HepG2 (cell line): Measurements from ENCODE around the gene NDUFB10. TPM values are rescaled to one million over a fixed set of nuclear protein-coding genes. Genes with fewer than 3 reads are reported as not detected.

Source experiments
- ATAC-seq: fragments of 200-7000 bp; cut with Tn5 transposase; 3 replicates; pipeline ENCODE4 v1.9.1; 2020; ENCODE audit warnings: mild to moderate bottlenecking, moderate library complexity
- BruUV-seq: library from RNA; stranded (reverse); fragments of 400-500 nt; replicated peaks from 2 replicates; lab custom pipeline; 2021; lab: Mats Ljungman, UMichigan
- CTCF ChIA-PET: fragments of 300-600 bp; formaldehyde crosslinking; extraction: SDS; loops from one replicate; lab custom pipeline; 2021; ENCODE audit warnings: low total read pairs, inconsistent platforms, low intra/inter-chr PET ratio; lab: Yijun Ruan, JAX
- POLR2A ChIA-PET: fragments of 350-600 bp; sonication (Branson Sonifier 250); formaldehyde crosslinking; loops from one replicate; lab custom pipeline; 2020; ENCODE audit warnings: antibody characterized with exemption, inconsistent platforms; lab: Yijun Ruan, JAX
- DNase-seq: peaks from one replicate; pipeline ENCODE4 v3.0.0-alpha.2; 2015; ENCODE audit warnings: low spot score
- FAIRE-seq: peaks from 3 replicates; lab custom pipeline; 2011; peaks lifted over from hg19 to GRCh38; lab: Jason Lieb, UNC
- H2AFZ ChIP-seq: one replicate; pipeline ENCODE4 v1.6.1; 2011; ENCODE audit warnings: low read length, inconsistent platforms
- H3K27ac ChIP-seq: fragments of 300-600 bp; 3 replicates; pipeline ENCODE4 v1.8.0; 2011; ENCODE audit warnings: mixed run types, mild to moderate bottlenecking, mixed read lengths, low read length, inconsistent platforms; ENCODE audit not compliant: insufficient read depth; ENCODE audit errors: extremely low read length
- H3K27me3 ChIP-seq, 2 experiments: fragments of 200-600 bp in 1 of 2; 2 replicates in 1 of 2; 3 replicates in 1 of 2; pipeline versions ENCODE4 v1.6.0 to v1.8.0; 2011; ENCODE audit warnings: low read length in 2 of 2, mild to moderate bottlenecking in 2 of 2, moderate library complexity in 2 of 2, inconsistent platforms in 1 of 2; ENCODE audit not compliant: insufficient read depth in 2 of 2, control insufficient read depth in 1 of 2
- H3K36me3 ChIP-seq, 2 experiments: fragments of 200-600 bp in 1 of 2; replicated peaks in 1 of 2; 2 replicates in 1 of 2; 3 replicates in 1 of 2; pipeline versions ENCODE4 v1.5.1 to v1.8.0; 2011; ENCODE audit warnings: low read length in 2 of 2, inconsistent platforms in 1 of 2; ENCODE audit not compliant: insufficient read depth in 2 of 2, control insufficient read depth in 1 of 2
- H3K4me1 ChIP-seq: 2 replicates; pipeline ENCODE4 v1.5.1; 2012; ENCODE audit warnings: low read length, inconsistent platforms; ENCODE audit not compliant: insufficient read depth
- H3K4me2 ChIP-seq: 2 replicates; pipeline ENCODE4 v1.6.0; 2011; ENCODE audit warnings: low read depth, low read length, inconsistent platforms
- H3K4me3 ChIP-seq, 3 experiments: fragments of 200-600 bp in 1 of 3; sonication (generic), shearing (Covaris generic) in 1 of 3; replicated peaks in 1 of 3; 2 replicates each; pipeline ENCODE4 v1.5.1; 2011 to 2016; ENCODE audit warnings: low read length in 3 of 3, inconsistent platforms in 2 of 3, low read depth in 2 of 3, mild to moderate bottlenecking in 2 of 3, control low read depth in 1 of 3, mixed read lengths in 1 of 3; ENCODE audit not compliant: insufficient read depth in 1 of 3
- H3K79me2 ChIP-seq: one replicate; pipeline ENCODE4 v1.6.1; 2011; ENCODE audit warnings: low read length, inconsistent platforms; ENCODE audit not compliant: insufficient read depth
- H3K9ac ChIP-seq: 2 replicates; pipeline ENCODE4 v1.6.0; 2011; ENCODE audit warnings: mild to moderate bottlenecking, low read depth, low read length, inconsistent platforms; ENCODE audit not compliant: insufficient read depth
- H3K9me3 ChIP-seq: 2 replicates; pipeline ENCODE4 v1.5.1; 2012; ENCODE audit warnings: mild to moderate bottlenecking, low read length
- H4K20me1 ChIP-seq: 2 replicates; pipeline ENCODE4 v1.6.0; 2011; ENCODE audit warnings: inconsistent platforms, mild to moderate bottlenecking, low read length, moderate library complexity; ENCODE audit not compliant: insufficient read depth
- BCL6 ChIP-seq: IDR thresholded peaks from 2 replicates; pipeline ENCODE4 v1.6.1; 2016; ENCODE audit warnings: missing genetic modification reagents, missing compliant biosample characterization
- RBFOX2 ChIP-seq: fragments of 200-400 bp; formaldehyde crosslinking; IDR thresholded peaks from 2 replicates; pipeline ENCODE4 v1.6.1; 2017; ENCODE audit warnings: low read depth, mild to moderate bottlenecking, low read length
- SP2 ChIP-seq: sonication (generic); formaldehyde crosslinking; IDR thresholded peaks from 2 replicates; pipeline ENCODE4 v1.5.1; 2020; ENCODE audit warnings: mild to moderate bottlenecking, missing genetic modification reagents
- SPEN ChIP-seq: sonication (generic); formaldehyde crosslinking; IDR thresholded peaks from 2 replicates; pipeline ENCODE4 v1.5.1; 2020; ENCODE audit warnings: low read depth, mild to moderate bottlenecking, missing genetic modification reagents
- ZBTB33 ChIP-seq: sonication (generic); formaldehyde crosslinking; IDR thresholded peaks from 2 replicates; pipeline ENCODE4 v1.4.0; 2020; ENCODE audit warnings: missing genetic modification reagents
- WGBS: methylation state at CpG from one replicate; pipeline ENCODE4 v1.1.6; 2017; ENCODE audit warnings: low lambda C conversion rate; 5-methylcytosine and 5-hydroxymethylcytosine counted together
- in situ Hi-C: cut with HindIII; loops from 2 replicates; pipeline ENCODE4 v1.10.0; 2017; ENCODE audit warnings: low pct_unique_long_range_greater_than_20kb; ENCODE audit not compliant: extremely low pct_ligation_motif_present
- intact Hi-C: fragments of 100-400 bp; cut with micrococcal nuclease; formaldehyde crosslinking; loops from one replicate; pipeline ENCODE4 v1.10.0; 2022; ENCODE audit not compliant: unreplicated experiment
- polyA plus RNA-seq, 8 experiments: library from polyadenylated mRNA; depleted of rRNA in 3 of 8; stranded (reverse) in 7 of 8; unstranded in 1 of 8; fragments of >200 nt; fragmentation: Illumina TruSeq in 4 of 8; extraction: Trizol in 4 of 8; gene quantifications; 2 replicates each; pipeline versions ENCODE4 v1.2.1 to v1.2.3, GENCODE V29; 2011 to 2016; ENCODE audit warnings: low read depth in 4 of 8, missing spikeins in 1 of 8, mixed read lengths in 1 of 8; ENCODE audit not compliant: insufficient read depth in 1 of 8
- total RNA-seq, 5 experiments: library from RNA; depleted of rRNA; stranded (reverse); fragments of >200 nt; fragmentation: Illumina TruSeq; extraction: Trizol; gene quantifications; 2 replicates each; pipeline ENCODE4 v1.2.3, GENCODE V29; 2016; ENCODE audit warnings: low read depth in 1 of 5

The NDUFB10 gene
- total and polyA plus RNA-seq, 2 of the 13 experiments (the other 11 are each of a cell fraction or from before 2014, with no cell fraction given) = 68.6 to 157 TPM

GRCh38 chr16:1979271-1980029, 20.1 kb downstream of the NDUFB10 start:
- WGBS = 97% methylated on average over 59 of the region's 70 CpGs
- no peaks in the 10 kb centered on the region for H3K27me3 ChIP-seq
- POLR2A ChIA-PET = interaction anchor here (1.4 to 6.8 kb wide), 2 partner anchors 15 kb away, joined by 4 to 62 read pairs; partner anchors contain the start of gene RPS2
- DNase-seq (no peak), ATAC-seq (no peak), FAIRE-seq (no peak)
- peaks cover 21% of the 10 kb centered on the region for H3K4me1 ChIP-seq
- in situ Hi-C loops (no loop called here), intact Hi-C loops (no loop called here)
- H3K36me3 ChIP-seq = peaks cover 18 to 30% of the 10 kb centered on the region in 2 experiments; a peak in 3 of 5 replicates
- TF ChIP-seq BCL6 (CRISPR knock-in tag) (no peak), SP2 (CRISPR knock-in tag) (no peak), ZBTB33 (CRISPR knock-in tag) (peak; percentile 7; the same call in 1 of the 2 replicates), RBFOX2 (peak; percentile 14; the same call in 1 of the 2 replicates), SPEN (CRISPR knock-in tag) (no peak)
- CTCF ChIA-PET = no interaction called here
- no peaks in the 10 kb centered on the region for H3K9me3 ChIP-seq
- BruUV-seq = no TSS peak
- no peaks in the 10 kb centered on the region for H3K79me2 ChIP-seq
- H3K27ac ChIP-seq = no peak overlapping the region
- H4K20me1 ChIP-seq = no peaks in the 10 kb centered on the region
- H2AFZ ChIP-seq = no peak overlapping the region
- H3K9ac ChIP-seq = no peak overlapping the region
- no peak overlapping the region for H3K4me2 ChIP-seq
- no peak overlapping the region for H3K4me3 ChIP-seq
